Measurements from ENCODE around the gene PARD3.
A peak's percentile ranks its signal among the peaks of the same experiment; 100 is the strongest.

PARD3 gene

DNA sequence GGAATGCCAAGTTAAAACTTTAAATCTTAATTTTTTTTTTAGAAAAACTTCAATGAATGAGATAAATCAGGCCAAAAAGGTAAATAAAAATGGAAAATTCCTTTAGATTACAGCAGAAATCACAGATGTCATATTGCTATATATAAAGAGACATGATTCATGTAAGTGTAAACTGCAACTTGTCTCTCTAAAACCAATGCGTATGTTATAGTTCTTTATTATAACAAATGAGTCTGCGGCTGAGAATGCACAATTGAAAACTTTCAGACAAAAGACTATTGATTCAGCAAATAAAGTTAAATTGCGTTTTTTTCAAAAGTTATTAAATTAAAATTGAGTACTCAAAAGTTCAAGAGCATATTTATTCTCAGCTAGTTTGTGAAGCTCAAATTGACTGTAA, 425.3 kb downstream of the PARD3 start:
- TF ChIP-seq CTCF (conservative IDR thresholded peaks at IDR 0.05; ENCODE audit: control insufficient read depth, insufficient read depth, low read depth, low read length): no peak
- no peak for DNase-seq (ENCODE audit: low read depth)
- no peak overlapping the region for H3K4me3 ChIP-seq (ENCODE audit: control insufficient read depth, low read depth, low read length)

DNA sequence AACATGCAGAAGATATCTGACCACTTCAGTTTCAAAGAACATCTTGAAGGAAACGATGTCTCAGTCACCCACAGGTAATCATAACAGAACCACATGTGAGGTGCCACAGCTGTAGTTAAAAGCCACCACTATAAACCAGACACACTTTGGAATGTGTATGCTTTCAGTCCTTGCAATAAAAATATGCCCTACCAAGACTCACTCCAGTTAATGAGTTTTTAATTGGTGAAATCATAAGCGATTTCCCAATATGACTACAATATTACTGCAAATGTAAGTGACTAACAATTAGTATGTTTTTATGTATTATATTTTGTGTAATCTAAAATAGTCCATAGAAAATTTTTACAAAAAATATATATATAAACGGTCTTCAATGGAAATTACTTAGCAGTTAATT, 428.2 kb downstream of the PARD3 start:
- no peak overlapping the region for H3K4me3 ChIP-seq (ENCODE audit: control insufficient read depth, low read depth, low read length)
- no peak for TF ChIP-seq CTCF (conservative IDR thresholded peaks at IDR 0.05; ENCODE audit: control insufficient read depth, insufficient read depth, low read depth, low read length)
- peak; percentile 47 for DNase-seq (ENCODE audit: low read depth)

DNA sequence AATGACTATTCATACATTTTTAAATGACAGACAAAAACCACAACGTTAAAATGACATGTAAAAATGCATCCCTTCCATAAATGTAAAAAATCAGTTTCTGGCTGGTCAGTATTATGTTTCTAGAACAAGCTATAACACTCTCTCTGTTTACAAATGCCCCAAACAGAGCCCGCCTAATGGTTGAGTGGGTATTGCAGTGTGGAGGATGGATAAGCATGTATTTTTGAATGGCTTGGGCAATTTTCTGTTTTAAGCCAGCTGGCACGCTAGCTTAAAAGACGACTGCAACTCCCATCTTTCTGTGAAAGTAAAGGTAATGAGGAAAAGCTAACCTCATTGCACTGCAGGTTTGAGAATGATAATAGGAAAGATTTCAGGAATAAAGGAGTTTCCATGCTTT, 430.7 kb downstream of the PARD3 start:
- no peak overlapping the region for H3K4me3 ChIP-seq (ENCODE audit: control insufficient read depth, low read depth, low read length)
- no peak for TF ChIP-seq CTCF (conservative IDR thresholded peaks at IDR 0.05; ENCODE audit: control insufficient read depth, insufficient read depth, low read depth, low read length)
- no peak for DNase-seq (ENCODE audit: low read depth)

DNA sequence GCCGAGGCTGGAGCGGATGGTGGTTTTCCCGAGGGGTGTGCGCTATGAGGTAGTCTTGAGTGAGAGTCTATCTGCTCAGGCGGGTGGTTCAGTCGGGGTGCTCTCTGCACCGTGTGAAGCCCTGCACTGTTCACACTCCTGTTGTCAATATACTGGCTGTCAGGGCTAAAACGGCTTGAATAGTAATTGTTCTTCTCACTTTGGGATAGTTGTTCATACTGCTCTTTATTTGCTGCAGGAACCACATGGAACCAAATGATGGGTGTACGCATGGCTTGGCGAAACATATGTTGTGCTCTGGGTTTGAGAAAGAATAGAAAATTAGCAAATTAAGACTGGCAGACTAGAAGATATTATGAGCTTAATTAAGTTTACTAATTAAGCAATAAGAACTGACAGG, 432.5 kb downstream of the PARD3 start:
- no peak overlapping the region for H3K4me3 ChIP-seq (ENCODE audit: control insufficient read depth, low read depth, low read length)
- DNase-seq (ENCODE audit: low read depth): no peak
- no peak for TF ChIP-seq CTCF (conservative IDR thresholded peaks at IDR 0.05; ENCODE audit: control insufficient read depth, insufficient read depth, low read depth, low read length)

DNA sequence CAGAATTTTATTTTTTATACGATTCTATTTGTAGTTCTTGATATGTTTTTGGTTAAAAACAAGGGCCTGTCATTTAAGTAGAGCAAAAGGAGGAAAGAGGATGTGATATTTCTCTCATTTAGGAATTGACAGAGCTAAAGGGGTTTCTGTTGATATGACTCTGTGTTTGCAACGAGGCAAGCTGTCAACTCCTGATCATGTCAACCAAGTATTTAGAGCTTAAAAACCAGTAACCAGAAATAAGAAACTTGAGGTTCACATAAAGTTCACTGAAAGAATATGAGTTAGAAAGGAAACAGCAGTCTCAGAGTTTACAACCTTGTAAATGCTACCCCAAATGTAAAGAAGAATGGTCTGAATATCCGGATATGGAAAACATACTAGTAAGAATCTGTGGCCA, 434.2 kb downstream of the PARD3 start:
- H3K4me3 ChIP-seq (ENCODE audit: control insufficient read depth, low read depth, low read length): no peak overlapping the region
- DNase-seq (ENCODE audit: low read depth): no peak
- no peak for TF ChIP-seq CTCF (conservative IDR thresholded peaks at IDR 0.05; ENCODE audit: control insufficient read depth, insufficient read depth, low read depth, low read length)

DNA sequence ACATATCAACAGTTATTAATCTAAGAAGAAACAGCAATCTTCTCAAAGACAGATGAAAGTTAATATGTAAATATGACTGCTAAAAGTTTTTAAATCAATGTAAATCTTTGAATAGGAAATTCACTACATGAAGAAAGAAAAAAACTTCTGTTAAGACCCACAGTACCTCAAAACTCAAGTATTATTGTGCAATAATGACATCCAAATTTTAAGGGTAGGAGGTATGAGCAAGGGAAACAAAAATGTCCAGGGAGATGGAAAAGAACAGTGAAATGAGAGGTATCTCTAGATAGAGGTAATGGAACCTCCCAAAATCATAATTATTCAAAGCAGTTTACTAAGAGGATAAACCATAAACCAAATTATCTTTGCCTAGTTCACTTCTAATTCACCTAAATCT, 436.8 kb downstream of the PARD3 start:
- no peak for TF ChIP-seq CTCF (conservative IDR thresholded peaks at IDR 0.05; ENCODE audit: control insufficient read depth, insufficient read depth, low read depth, low read length)
- no peak for DNase-seq (ENCODE audit: low read depth)
- no peak overlapping the region for H3K4me3 ChIP-seq (ENCODE audit: control insufficient read depth, low read depth, low read length)

DNA sequence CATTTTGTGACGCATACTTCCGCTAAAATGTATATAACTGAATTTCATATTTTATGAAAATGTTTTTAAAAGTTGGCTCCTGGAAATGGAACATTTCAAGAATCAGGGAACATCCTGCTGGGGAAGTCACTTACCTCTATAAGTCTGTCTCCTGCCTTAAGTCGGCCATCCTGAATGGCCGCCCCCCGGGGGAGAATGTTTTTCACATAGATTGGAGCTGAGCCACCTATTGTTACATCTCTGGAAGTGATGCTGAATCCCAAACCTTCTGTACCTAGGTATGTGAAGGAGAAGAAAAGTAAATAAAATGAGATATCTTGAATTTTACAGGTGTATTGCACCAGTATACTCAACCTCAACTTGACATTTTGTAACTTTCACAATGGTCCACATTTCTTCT, 437.3 kb downstream of the PARD3 start:
- H3K4me3 ChIP-seq (ENCODE audit: control insufficient read depth, low read depth, low read length): no peak overlapping the region
- no peak for DNase-seq (ENCODE audit: low read depth)
- TF ChIP-seq CTCF (conservative IDR thresholded peaks at IDR 0.05; ENCODE audit: control insufficient read depth, insufficient read depth, low read depth, low read length): no peak

Measured in fibroblast of mammary gland (primary cell).